ENCODE results near the gene NLGN1.

Gene NLGN1

DNA sequence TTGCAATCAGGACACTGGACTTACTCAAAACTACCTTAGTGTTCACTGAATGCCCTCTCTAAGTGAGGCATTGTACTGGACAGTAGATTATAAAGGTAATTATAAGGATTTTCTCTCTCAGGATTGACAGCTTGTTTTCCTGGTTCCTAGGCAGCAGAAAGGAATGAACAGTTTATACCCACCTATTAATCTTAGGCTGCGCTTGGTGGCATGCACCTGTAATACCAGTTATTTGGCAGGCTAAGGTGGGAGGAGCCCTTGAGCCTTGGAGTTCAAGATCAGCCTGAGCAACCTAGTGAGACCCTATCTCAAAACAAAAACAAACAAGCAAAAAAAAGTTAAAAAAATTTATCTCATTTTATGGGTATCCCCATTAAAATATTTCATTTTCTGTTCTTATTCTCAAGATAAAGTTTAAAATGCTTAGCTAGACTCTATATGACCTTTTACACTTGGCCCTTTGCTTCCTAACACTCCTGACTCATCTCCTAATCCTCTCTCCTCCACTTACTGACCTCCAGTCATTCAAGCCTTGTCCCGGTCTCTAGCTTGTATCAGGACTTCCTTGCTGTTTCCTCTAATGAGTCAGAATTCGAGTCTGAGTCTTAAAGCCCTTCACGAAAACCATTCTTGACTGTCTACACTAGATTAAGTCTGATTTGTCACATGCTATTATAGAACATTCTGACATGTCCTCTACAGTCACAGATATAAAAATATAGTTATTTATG, 348.6 kb downstream of the NLGN1 start:
- no peaks in the 10 kb centered on the region for H3K4me1 Mint-ChIP-seq (ENCODE audit: low read depth)
- H3K36me3 Mint-ChIP-seq (ENCODE audit: low read depth): no peaks in the 10 kb centered on the region
- H3K27ac Mint-ChIP-seq: no peak overlapping the region
- no peaks in the 10 kb centered on the region for H3K9me3 Mint-ChIP-seq
- H3K4me3 Mint-ChIP-seq: no peak overlapping the region
- H3K27me3 Mint-ChIP-seq (ENCODE audit: low read depth): no peaks in the 10 kb centered on the region

DNA sequence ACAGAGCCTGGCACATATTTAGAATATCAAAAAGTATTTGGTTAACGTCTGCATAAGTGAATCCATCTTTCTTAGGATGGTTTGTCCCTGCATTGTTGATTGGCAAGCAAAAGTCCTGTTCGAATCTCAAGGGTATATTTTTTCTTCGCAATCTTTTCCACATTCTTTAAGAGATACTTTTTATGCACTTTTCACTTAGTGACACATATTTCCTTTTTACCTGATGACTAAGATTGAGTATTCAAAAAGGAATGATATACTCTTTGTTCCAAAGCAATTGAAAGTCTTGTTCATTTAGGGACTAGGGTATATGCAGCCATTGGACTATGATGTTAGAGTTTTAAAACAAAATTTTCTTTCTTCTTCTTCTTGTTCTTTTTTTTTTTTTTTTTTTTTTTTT, 349.9 kb downstream of the NLGN1 start:
- Mint-ChIP-seq H3K27me3 (ENCODE audit: low read depth) (no peaks in the 10 kb centered on the region), H3K27ac (no peak overlapping the region), H3K9me3 (no peaks in the 10 kb centered on the region), H3K4me1 (ENCODE audit: low read depth) (no peaks in the 10 kb centered on the region), H3K36me3 (ENCODE audit: low read depth) (no peaks in the 10 kb centered on the region), H3K4me3 (no peak overlapping the region)

DNA sequence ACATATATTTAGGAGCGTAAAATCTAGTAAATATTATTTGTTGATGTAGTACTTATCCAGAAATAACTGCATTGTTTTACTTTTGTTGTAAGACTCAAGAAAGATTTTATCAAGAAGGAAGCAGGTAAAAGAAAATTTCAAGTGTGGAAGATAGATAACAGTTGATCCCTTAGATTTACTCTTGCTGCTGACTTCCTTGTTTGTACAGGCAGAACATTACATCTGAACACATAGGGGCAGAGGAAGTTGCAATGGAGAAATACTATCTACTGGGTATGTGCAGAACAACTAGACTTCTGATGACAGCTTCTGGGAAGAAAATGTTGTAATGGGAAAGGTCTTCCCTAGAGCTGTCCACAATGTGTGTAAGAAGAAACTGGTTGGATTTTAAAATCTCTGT, 350.6 kb downstream of the NLGN1 start:
- Mint-ChIP-seq H3K9me3 (no peaks in the 10 kb centered on the region), H3K27me3 (ENCODE audit: low read depth) (no peaks in the 10 kb centered on the region), H3K4me3 (no peak overlapping the region), H3K4me1 (ENCODE audit: low read depth) (no peaks in the 10 kb centered on the region), H3K27ac (no peak overlapping the region), H3K36me3 (ENCODE audit: low read depth) (no peaks in the 10 kb centered on the region)

DNA sequence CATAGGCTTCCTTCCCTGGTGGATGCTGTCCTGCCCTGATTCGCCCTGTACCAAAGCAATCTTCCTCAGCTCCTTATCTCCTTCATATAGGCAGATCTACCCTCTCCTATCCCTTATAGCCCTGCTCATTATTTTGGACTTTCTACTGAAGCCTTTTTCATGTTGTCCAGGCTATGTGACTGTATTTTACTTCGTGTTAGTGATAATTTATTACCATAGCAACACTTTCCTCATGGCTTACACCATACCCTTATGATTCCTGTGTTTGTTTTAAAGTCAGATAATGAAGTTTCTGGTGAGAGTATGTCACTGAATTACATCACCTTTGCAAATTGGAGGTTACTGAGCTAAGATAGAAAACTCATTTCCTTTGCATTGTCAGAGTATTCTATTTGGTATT, 352.6 kb downstream of the NLGN1 start:
- Mint-ChIP-seq H3K27ac (no peak overlapping the region), H3K27me3 (ENCODE audit: low read depth) (no peaks in the 10 kb centered on the region), H3K36me3 (ENCODE audit: low read depth) (no peaks in the 10 kb centered on the region), H3K4me3 (no peak overlapping the region), H3K4me1 (ENCODE audit: low read depth) (no peaks in the 10 kb centered on the region), H3K9me3 (no peaks in the 10 kb centered on the region)

DNA sequence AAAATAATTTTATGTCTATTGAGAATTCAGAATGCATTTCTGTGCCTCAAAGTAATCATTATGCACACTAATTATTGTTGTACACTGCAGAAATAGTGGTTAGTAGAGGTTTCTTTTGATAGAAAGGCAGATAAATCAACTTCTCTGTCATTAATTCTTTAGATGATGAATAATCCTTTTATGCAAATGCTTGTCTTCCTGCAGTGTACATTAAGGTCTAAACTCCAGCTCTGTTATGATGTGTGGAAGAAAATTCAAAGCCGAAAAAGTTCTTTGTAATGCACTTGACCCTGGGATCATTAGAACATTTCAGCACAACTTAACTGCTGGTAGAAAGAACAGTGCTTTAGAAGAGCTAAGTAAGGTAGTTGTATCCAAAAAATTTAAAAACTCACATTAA, 353.0 kb downstream of the NLGN1 start:
- Mint-ChIP-seq H3K9me3 (no peaks in the 10 kb centered on the region), H3K4me3 (no peak overlapping the region), H3K27me3 (ENCODE audit: low read depth) (no peaks in the 10 kb centered on the region), H3K27ac (no peak overlapping the region), H3K36me3 (ENCODE audit: low read depth) (no peaks in the 10 kb centered on the region), H3K4me1 (ENCODE audit: low read depth) (no peaks in the 10 kb centered on the region)

DNA sequence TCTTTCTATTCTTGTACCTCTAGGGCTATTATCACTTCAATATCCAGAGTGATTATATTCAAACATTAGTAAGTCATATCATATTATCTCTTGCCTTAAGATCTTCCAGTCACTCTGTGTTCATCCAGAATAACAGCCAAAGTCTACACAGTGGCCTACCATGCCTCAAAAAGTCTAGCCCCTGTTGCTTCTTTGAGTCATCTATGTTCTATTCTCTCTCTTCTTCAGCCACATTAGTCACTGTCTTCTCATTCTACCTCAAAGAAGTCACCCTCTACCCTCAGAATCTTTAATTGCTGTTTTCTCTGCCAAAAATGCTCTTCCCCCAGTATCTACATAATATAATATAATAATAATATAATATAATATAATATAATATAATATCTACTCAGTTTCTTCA, 356.0 kb downstream of the NLGN1 start:
- no peaks in the 10 kb centered on the region for H3K4me1 Mint-ChIP-seq (ENCODE audit: low read depth)
- H3K27ac Mint-ChIP-seq: no peak overlapping the region
- H3K27me3 Mint-ChIP-seq (ENCODE audit: low read depth): no peaks in the 10 kb centered on the region
- no peaks in the 10 kb centered on the region for H3K36me3 Mint-ChIP-seq (ENCODE audit: low read depth)
- no peak overlapping the region for H3K4me3 Mint-ChIP-seq
- no peaks in the 10 kb centered on the region for H3K9me3 Mint-ChIP-seq

DNA sequence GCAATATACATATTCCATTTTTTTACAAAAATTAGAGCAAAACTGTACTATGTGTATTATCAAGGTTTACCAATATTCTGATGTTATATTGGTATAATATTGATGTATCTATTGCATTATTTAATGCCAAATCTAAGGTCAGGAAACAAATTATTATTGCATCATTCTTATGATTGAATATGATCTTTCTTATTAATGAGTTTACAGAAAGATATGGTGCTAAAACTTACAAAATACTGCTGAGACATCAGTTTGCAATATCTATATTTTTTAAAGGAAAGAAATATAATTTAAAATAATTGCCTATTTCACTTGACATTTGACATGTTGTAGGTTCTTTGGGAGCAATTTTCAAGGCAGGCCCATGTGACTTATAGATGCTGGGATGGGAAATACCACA, 357.6 kb downstream of the NLGN1 start:
- no peaks in the 10 kb centered on the region for H3K4me1 Mint-ChIP-seq (ENCODE audit: low read depth)
- H3K27me3 Mint-ChIP-seq (ENCODE audit: low read depth): no peaks in the 10 kb centered on the region
- no peak overlapping the region for H3K4me3 Mint-ChIP-seq
- H3K9me3 Mint-ChIP-seq: no peaks in the 10 kb centered on the region
- no peaks in the 10 kb centered on the region for H3K36me3 Mint-ChIP-seq (ENCODE audit: low read depth)
- no peak overlapping the region for H3K27ac Mint-ChIP-seq

DNA sequence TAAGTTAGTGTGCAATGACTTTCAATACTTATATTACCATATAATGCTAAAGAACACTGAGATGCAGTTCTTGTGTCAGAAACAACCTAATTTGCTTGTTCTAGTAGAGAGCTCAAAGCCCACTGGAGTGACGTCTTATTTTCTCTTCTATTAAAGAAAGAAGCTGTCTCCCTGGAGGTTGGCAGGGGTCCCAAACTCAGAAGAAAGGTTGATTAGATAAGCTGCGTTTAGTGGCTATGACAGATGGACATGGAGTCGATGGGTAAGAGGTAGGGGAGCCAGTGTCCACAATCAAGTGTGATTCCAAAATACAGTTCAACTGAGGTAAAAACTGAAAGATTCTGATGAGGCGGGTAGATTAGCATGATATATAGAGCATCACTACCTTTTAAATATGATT, 363.6 kb downstream of the NLGN1 start:
- Mint-ChIP-seq H3K27me3 (ENCODE audit: low read depth) (no peaks in the 10 kb centered on the region), H3K9me3 (no peaks in the 10 kb centered on the region), H3K27ac (no peak overlapping the region), H3K4me3 (no peak overlapping the region), H3K36me3 (ENCODE audit: low read depth) (no peaks in the 10 kb centered on the region), H3K4me1 (ENCODE audit: low read depth) (no peaks in the 10 kb centered on the region)

DNA sequence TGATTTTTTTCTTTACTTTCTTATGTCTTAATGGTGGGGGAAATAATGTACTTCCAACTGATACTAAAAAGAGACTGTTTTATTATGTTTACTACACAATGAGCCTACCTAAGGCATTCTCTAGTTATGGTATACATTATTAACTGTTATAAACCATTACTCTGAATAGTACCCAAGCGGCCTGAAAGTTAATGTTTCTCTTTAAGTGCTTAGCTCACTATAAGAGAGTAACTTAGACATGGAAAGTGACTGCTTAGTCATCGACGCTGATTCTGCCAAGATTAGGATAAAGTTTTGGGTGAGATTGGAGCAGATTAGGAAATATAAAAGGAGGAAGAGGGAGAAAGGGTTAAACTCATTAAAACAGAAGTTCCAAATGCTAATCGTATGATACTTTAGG, 365.0 kb downstream of the NLGN1 start:
- Mint-ChIP-seq H3K4me1 (ENCODE audit: low read depth) (no peaks in the 10 kb centered on the region), H3K36me3 (ENCODE audit: low read depth) (no peaks in the 10 kb centered on the region), H3K27me3 (ENCODE audit: low read depth) (no peaks in the 10 kb centered on the region), H3K9me3 (no peaks in the 10 kb centered on the region), H3K27ac (no peak overlapping the region), H3K4me3 (no peak overlapping the region)

DNA sequence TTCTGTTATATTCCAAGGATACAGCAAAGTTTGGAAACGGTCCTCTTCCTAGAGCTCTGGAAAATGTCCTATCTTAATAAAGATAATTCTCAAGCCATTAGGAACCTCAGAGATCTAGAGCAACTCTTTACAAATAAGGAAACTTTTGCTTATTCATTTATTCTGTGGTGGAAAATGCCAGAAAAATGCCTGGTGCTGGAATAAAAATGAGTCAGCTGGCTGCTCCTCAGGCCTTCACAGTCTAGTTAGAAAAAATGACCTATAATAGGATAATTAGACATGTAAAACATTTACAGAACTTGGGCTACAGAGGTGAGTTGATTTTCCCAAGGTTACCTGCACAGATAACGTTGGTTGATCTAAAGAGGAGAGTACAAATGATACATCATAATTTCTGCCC, 372.5 kb downstream of the NLGN1 start:
- H3K27me3 Mint-ChIP-seq (ENCODE audit: low read depth): no peaks in the 10 kb centered on the region
- no peaks in the 10 kb centered on the region for H3K36me3 Mint-ChIP-seq (ENCODE audit: low read depth)
- no peak overlapping the region for H3K27ac Mint-ChIP-seq
- no peaks in the 10 kb centered on the region for H3K4me1 Mint-ChIP-seq (ENCODE audit: low read depth)
- H3K4me3 Mint-ChIP-seq: no peak overlapping the region
- H3K9me3 Mint-ChIP-seq: no peaks in the 10 kb centered on the region

DNA sequence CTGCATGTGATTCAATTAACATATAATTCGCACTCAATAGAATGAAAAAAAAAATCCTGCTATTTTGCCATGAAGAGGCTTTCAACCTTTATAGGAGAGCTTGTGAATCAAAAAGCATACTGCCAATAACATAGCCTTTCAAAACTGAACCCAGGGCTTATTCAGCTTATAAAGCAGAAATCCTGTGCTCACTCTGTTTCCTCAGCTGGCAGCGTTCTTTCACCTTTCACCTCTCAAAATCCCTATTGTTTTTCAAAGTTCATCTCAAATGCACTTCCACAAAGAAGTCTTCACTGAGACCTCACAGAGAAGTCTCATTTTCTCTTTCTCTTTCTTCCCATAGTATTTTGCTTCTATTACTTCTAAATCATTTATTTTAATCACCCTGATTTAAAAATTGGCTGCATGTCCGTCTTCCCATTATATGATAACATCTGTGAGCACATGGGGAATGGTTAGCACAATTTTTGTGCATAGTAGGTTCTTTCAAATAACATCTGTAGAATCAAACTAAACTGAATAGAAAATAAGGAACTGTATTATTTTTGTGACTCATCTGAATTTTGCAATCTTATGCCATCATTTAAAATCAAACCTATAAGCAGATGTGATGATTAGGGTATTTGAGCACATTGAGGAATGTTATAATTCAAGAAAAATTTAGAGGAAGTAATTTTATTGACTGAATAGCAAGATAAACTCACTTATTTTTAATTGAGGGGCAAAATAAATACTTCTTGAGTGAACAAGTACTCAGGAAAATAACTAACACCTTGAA, 373.4 kb downstream of the NLGN1 start:
- Mint-ChIP-seq H3K4me1 (ENCODE audit: low read depth) (no peaks in the 10 kb centered on the region), H3K36me3 (ENCODE audit: low read depth) (no peaks in the 10 kb centered on the region), H3K9me3 (no peaks in the 10 kb centered on the region), H3K27ac (no peak overlapping the region), H3K27me3 (ENCODE audit: low read depth) (no peaks in the 10 kb centered on the region), H3K4me3 (no peak overlapping the region)

DNA sequence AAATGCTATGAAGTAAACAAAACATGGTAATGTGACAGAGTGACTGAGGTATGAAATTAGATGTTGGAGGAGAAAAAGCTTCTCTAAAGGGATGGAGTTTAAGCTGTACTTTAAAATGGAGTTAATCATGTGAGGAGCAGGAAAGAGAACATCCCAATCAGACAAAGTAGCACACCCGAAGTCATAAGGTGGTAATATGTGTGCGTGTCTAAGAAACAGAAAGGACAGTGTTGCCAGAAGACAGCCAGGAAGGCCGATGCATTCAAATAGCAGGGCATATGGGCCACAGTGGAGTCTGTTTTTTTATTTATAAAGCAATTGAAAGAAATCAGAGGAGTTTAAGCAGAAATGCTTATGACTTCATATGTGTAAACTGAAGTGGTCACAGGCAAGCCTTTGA, 376.3 kb downstream of the NLGN1 start:
- no peak overlapping the region for H3K4me3 Mint-ChIP-seq
- no peaks in the 10 kb centered on the region for H3K36me3 Mint-ChIP-seq (ENCODE audit: low read depth)
- H3K27me3 Mint-ChIP-seq (ENCODE audit: low read depth): no peaks in the 10 kb centered on the region
- H3K9me3 Mint-ChIP-seq: no peaks in the 10 kb centered on the region
- H3K4me1 Mint-ChIP-seq (ENCODE audit: low read depth): no peaks in the 10 kb centered on the region
- no peak overlapping the region for H3K27ac Mint-ChIP-seq

DNA sequence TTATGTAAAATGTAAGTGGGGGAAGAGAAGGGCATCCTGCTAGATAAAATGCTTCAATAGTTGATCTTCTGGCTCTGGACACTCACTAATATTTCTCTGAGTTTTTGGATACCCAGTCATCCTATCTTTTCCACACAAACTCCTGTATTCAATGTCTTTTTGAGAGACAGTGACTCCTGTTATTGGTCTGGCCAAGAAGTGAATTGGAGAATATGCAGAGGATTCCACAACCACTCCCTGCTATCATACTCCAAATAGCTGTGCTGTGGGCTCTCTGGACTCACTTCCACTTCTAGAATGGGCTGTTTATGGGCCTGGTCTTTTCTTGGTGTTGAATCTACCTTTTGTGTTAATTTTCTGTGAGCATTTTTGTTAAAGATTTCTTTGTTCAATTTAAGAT, 376.8 kb downstream of the NLGN1 start:
- Mint-ChIP-seq H3K4me1 (ENCODE audit: low read depth) (no peaks in the 10 kb centered on the region), H3K9me3 (no peaks in the 10 kb centered on the region), H3K27ac (no peak overlapping the region), H3K4me3 (no peak overlapping the region), H3K36me3 (ENCODE audit: low read depth) (no peaks in the 10 kb centered on the region), H3K27me3 (ENCODE audit: low read depth) (no peaks in the 10 kb centered on the region)

DNA sequence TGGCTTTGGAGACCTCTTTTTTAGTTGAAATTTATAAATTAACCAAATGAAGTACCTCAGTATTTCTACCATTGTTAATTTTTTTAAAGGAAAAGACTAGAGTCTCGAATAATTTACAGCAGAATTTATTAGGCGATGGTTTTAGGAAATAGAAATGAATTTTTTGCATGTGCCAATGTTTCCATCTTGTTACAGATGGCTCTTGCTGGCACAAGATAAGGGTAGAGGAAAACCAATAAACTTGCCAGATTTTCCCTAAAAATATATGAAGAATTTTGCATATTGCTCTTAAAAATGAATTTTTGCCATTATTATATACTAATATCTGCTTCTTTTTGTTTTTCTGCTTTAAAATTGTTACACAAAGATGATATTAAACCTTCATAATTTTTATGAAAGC, 380.7 kb downstream of the NLGN1 start:
- Mint-ChIP-seq H3K27me3 (ENCODE audit: low read depth) (no peaks in the 10 kb centered on the region), H3K9me3 (no peaks in the 10 kb centered on the region), H3K4me1 (ENCODE audit: low read depth) (no peaks in the 10 kb centered on the region), H3K36me3 (ENCODE audit: low read depth) (no peaks in the 10 kb centered on the region), H3K4me3 (no peak overlapping the region), H3K27ac (no peak overlapping the region)

DNA sequence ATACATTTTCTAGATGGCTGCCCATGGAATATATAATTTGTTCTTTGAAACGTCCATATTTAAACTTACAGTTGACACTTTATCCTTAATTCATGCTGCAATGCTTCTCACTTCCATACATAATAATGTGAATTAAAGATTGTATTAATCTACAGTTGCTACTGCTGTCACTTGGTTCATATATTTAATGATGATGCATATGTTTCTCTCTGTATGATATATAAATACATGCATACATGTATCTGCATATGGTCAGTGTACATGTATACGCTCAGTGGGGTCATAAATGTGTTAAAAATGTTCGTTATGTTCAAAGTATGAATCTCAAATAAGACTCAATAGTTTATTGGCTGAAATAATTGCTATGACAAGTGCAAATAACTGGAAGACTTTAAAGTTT, 382.5 kb downstream of the NLGN1 start:
- Mint-ChIP-seq H3K9me3 (no peaks in the 10 kb centered on the region), H3K27me3 (ENCODE audit: low read depth) (no peaks in the 10 kb centered on the region), H3K27ac (no peak overlapping the region), H3K4me3 (no peak overlapping the region), H3K4me1 (ENCODE audit: low read depth) (no peaks in the 10 kb centered on the region), H3K36me3 (ENCODE audit: low read depth) (no peaks in the 10 kb centered on the region)

Measured in T-helper 1 cell treated with Interleukin-12 subunit alpha and Interleukin-12 subunit beta and Interleukin-4 antibody, amounts not matched to agents 30 μg/mL and 1 μg/mL, for 36 hours (primary cell).